HCT116 (cell line): ENCODE results near the gene NSUN4. TPM values are rescaled to one million over a fixed set of nuclear protein-coding genes. Genes with fewer than 3 reads are reported as not detected.

Source experiments
- ATAC-seq: fragments of 200-7000 bp; cut with Tn5 transposase; 2 replicates; pipeline ENCODE4 v1.9.1; 2020; ENCODE audit warnings: mild to moderate bottlenecking, moderate library complexity
- BruUV-seq: library from RNA; stranded (reverse); fragments of 400-500 nt; replicated peaks from 2 replicates; lab custom pipeline; 2021; lab: Mats Ljungman, UMichigan
- CTCF ChIA-PET: fragments of 300-600 bp; sonication (Branson Sonifier 250); formaldehyde crosslinking; loops from one replicate; lab custom pipeline; 2021; ENCODE audit warnings: antibody characterized with exemption; lab: Charles Lee
- POLR2A ChIA-PET: fragments of 300-600, 350-600 bp; sonication (Branson Sonifier 250); formaldehyde crosslinking; loops from one replicate; lab custom pipeline; 2021; ENCODE audit warnings: antibody characterized with exemption; lab: Charles Lee
- RAD21 ChIA-PET, 2 experiments: fragments of 300-600 bp; sonication (Branson Sonifier 250); formaldehyde crosslinking; loops; one replicate each; lab custom pipeline; 2023; ENCODE audit warnings: low total read pairs in 2 of 2; ENCODE audit not compliant: uncharacterized antibody in 2 of 2, unreplicated experiment in 2 of 2, low non-redundant PET in 1 of 2; lab: Charles Lee
- DNase-seq: peaks from one replicate; pipeline ENCODE4 v3.0.0-alpha.2; 2010; ENCODE audit warnings: low read depth, low spot score
- H2AFZ ChIP-seq: fragments of 200-600 bp; shearing (Covaris generic), sonication (generic); 2 replicates; pipeline ENCODE4 v1.6.1; 2017; ENCODE audit warnings: low read depth, mixed run types, mixed read lengths, antibody characterized with exemption, low read length; ENCODE audit not compliant: poor library complexity, severe bottlenecking
- H3K27ac ChIP-seq: 2 replicates; pipeline ENCODE4 v1.5.1; 2012; ENCODE audit warnings: low read depth, low read length
- H3K27me3 ChIP-seq: fragments of 200-600 bp; sonication (generic); 2 replicates; pipeline ENCODE4 v1.6.1; 2016; ENCODE audit warnings: mixed run types, low read length, mixed read lengths; ENCODE audit not compliant: insufficient read depth
- H3K36me3 ChIP-seq, 2 experiments: fragments of 200-500 bp in 1 of 2; fragments of 200-600 bp in 1 of 2; sonication (Bioruptor generic) in 1 of 2; sonication (generic) in 1 of 2; 2 replicates each; pipeline versions ENCODE4 v1.5.1 to v1.6.1; 2014 to 2016; ENCODE audit warnings: low read length in 2 of 2, inconsistent platforms in 1 of 2, mixed read lengths in 1 of 2, mixed run types in 1 of 2; ENCODE audit not compliant: insufficient read depth in 2 of 2, control insufficient read depth in 1 of 2
- H3K4me1 ChIP-seq, 2 experiments: fragments of 200-600 bp in 1 of 2; sonication (generic) in 1 of 2; 2 replicates each; pipeline versions ENCODE4 v1.5.1 to v1.6.1; 2012 to 2017; ENCODE audit warnings: low read length in 2 of 2, inconsistent platforms in 1 of 2, mild to moderate bottlenecking in 1 of 2, mixed read lengths in 1 of 2, mixed run types in 1 of 2, moderate library complexity in 1 of 2; ENCODE audit not compliant: insufficient read depth in 2 of 2, control insufficient read depth in 1 of 2
- H3K4me2 ChIP-seq: fragments of 200-600 bp; sonication (generic); 2 replicates; pipeline ENCODE4 v1.6.1; 2017; ENCODE audit warnings: mixed run types, low read length, mixed read lengths
- H3K4me3 ChIP-seq, 2 experiments: fragments of 200-600 bp in 1 of 2; sonication (generic) in 1 of 2; replicated peaks in 1 of 2; 2 replicates each; pipeline ENCODE4 v1.5.1; 2011 to 2016; ENCODE audit warnings: low read length in 2 of 2, control low read depth in 1 of 2, low read depth in 1 of 2, mild to moderate bottlenecking in 1 of 2, mixed read lengths in 1 of 2, mixed run types in 1 of 2
- H3K79me2 ChIP-seq: fragments of 200-600 bp; sonication (generic); 2 replicates; pipeline ENCODE4 v1.6.1; 2017; ENCODE audit warnings: mild to moderate bottlenecking, mixed run types, low read length, moderate library complexity, mixed read lengths; ENCODE audit not compliant: insufficient read depth
- H3K9ac ChIP-seq: fragments of 200-600 bp; sonication (generic); 2 replicates; pipeline ENCODE4 v1.6.1; 2016; ENCODE audit warnings: low read length, mixed read lengths
- H3K9me2 ChIP-seq: fragments of 200-600 bp; sonication (generic), shearing (Covaris generic); 2 replicates; pipeline ENCODE4 v1.6.1; 2017; ENCODE audit warnings: mixed run types, mild to moderate bottlenecking, moderate library complexity; ENCODE audit not compliant: insufficient read depth
- H3K9me3 ChIP-seq, 2 experiments: fragments of 200-500 bp in 1 of 2; fragments of 200-600 bp in 1 of 2; sonication (Bioruptor generic) in 1 of 2; sonication (generic) in 1 of 2; 2 replicates each; pipeline ENCODE4 v1.6.1; 2014 to 2017; ENCODE audit warnings: low read length in 2 of 2, mixed read lengths in 2 of 2, inconsistent platforms in 1 of 2, low read depth in 1 of 2, mild to moderate bottlenecking in 1 of 2, mixed run types in 1 of 2, moderate library complexity in 1 of 2; ENCODE audit not compliant: control insufficient read depth in 1 of 2, insufficient read depth in 1 of 2
- H4K20me1 ChIP-seq: fragments of 200-600 bp; sonication (generic), shearing (Covaris generic); 2 replicates; pipeline ENCODE4 v1.6.1; 2017; ENCODE audit warnings: mixed run types, mild to moderate bottlenecking, moderate library complexity; ENCODE audit not compliant: insufficient read depth
- ATF3 ChIP-seq: IDR thresholded peaks from 2 replicates; pipeline ENCODE4 v1.6.1; 2012
- CTCF ChIP-seq, 3 experiments: fragments of 200-600 bp in 1 of 3; sonication (generic) in 1 of 3; IDR thresholded peaks in 2 of 3; conservative IDR thresholded peaks in 1 of 3; 2 replicates each; pipeline ENCODE4 v1.5.1; 2012 to 2017; ENCODE audit warnings: low read depth in 2 of 3, low read length in 2 of 3, antibody characterized with exemption in 1 of 3, borderline replicate concordance in 1 of 3, control low read depth in 1 of 3, mild to moderate bottlenecking in 1 of 3, mixed read lengths in 1 of 3, mixed run types in 1 of 3, moderate library complexity in 1 of 3; ENCODE audit not compliant: insufficient read depth in 1 of 3
- EZH2phosphoT487 ChIP-seq: fragments of 200-600 bp; IDR thresholded peaks from 2 replicates; pipeline ENCODE4 v1.6.1; 2018; ENCODE audit warnings: antibody characterized with exemption, borderline replicate concordance
- POLR2AphosphoS5 ChIP-seq: IDR thresholded peaks from 2 replicates; pipeline ENCODE4 v1.6.1; 2011; ENCODE audit warnings: mild to moderate bottlenecking, low read depth, low read length, moderate library complexity
- RAD21 ChIP-seq: IDR thresholded peaks from 2 replicates; pipeline ENCODE4 v1.6.1; 2012; ENCODE audit warnings: low read depth, mild to moderate bottlenecking
- REST ChIP-seq: IDR thresholded peaks from 2 replicates; pipeline ENCODE4 v1.6.1; 2012; ENCODE audit warnings: low read depth
- TCF7L2 ChIP-seq: IDR thresholded peaks from 2 replicates; pipeline ENCODE4 v1.7.0; 2011; ENCODE audit warnings: borderline replicate concordance, inconsistent platforms; ENCODE audit not compliant: insufficient read depth, insufficient read length; ENCODE audit errors: extremely low read depth
- ZFX ChIP-seq: fragments of 450-650 bp; IDR thresholded peaks from 2 replicates; pipeline ENCODE4 v1.6.1; 2017
- intact Hi-C: fragments of 100-400 bp; cut with micrococcal nuclease; formaldehyde crosslinking; loops from 2 replicates; pipeline ENCODE4 v1.10.0; 2022
- total RNA-seq: library from RNA; stranded (reverse); gene quantifications from one replicate; pipeline ENCODE4 v1.2.1, GENCODE V29; 2021; ENCODE audit not compliant: unreplicated experiment

Gene NSUN4
- total RNA-seq, 1 experiment from 2014 or later: 27.8 TPM

- TF ChIP-seq REST: no peak
- TF ChIP-seq RAD21: no peak
- TF ChIP-seq POLR2AphosphoS5: peak; percentile 34; the same call in 1 of the 2 replicates
- peak; percentile 17 for TF ChIP-seq TCF7L2
These were observed 38.6 kb upstream of the NSUN4 start (continued) for GRCh38 chr1:46301808-46302640.

- POLR2A ChIA-PET: interaction anchor here (0.7 to 0.9 kb wide), 2 partner anchors 12 to 37 kb away, joined by 3 read pairs; partner anchors contain the start of gene NSUN4
- no TSS peak for BruUV-seq
- H3K79me2 ChIP-seq: peaks cover 93% of the 10 kb centered on the region
- CTCF ChIA-PET: no interaction called here
- peak overlapping the region; percentile 87 for H3K9ac ChIP-seq
- H3K36me3 ChIP-seq: peaks cover 6 to 14% of the 10 kb centered on the region in 2 experiments; a peak in 3 of 4 replicates
- peak overlapping the region; percentile 81 to 92 for H3K4me3 ChIP-seq
- peaks cover 3% of the 10 kb centered on the region; the same call in 1 of the 2 replicates for H4K20me1 ChIP-seq
- H3K27ac ChIP-seq: peak overlapping the region; percentile 94
- no peaks in the 10 kb centered on the region for H3K27me3 ChIP-seq
- peak overlapping the region; percentile 87 for H3K4me2 ChIP-seq
- H2AFZ ChIP-seq: no peak overlapping the region
- RAD21 ChIA-PET: interaction anchor here (0.6 kb wide), 2 partner anchors 37 to 100 kb away, joined by 3 to 8 read pairs; no protein-coding TSS in a partner anchor
- DNase-seq: no peak
- no peaks in the 10 kb centered on the region for H3K9me2 ChIP-seq
- intact Hi-C loops: loop anchor here (2.0 kb wide), 1 partner anchor 38 kb away; the partner anchor contains the start of gene NSUN4
- H3K9me3 ChIP-seq: no peaks in the 10 kb centered on the region
- TF ChIP-seq ZFX (peak; percentile 98), ATF3 (no peak), CTCF (IDR thresholded peaks at IDR 0.05 in 2 of 3, conservative IDR thresholded peaks at IDR 0.05 in 1 of 3; ENCODE audit: borderline replicate concordance in 1 of 3, insufficient read depth in 1 of 3, low read depth in 2 of 3, low read length in 2 of 3) (no peak), EZH2phosphoT487 (no peak)
- ATAC-seq: peak; percentile 11
- H3K4me1 ChIP-seq: peaks cover 7 to 19% of the 10 kb centered on the region in 2 experiments; a peak in 3 of 4 replicates
These were observed 38.0 kb upstream of the NSUN4 start for GRCh38 chr1:46302641-46303037.
